Progenitor cell of endocrine pancreas (in vitro differentiated cells): ENCODE measurements around the gene ATP8A2. TPM values are rescaled to one million over a fixed set of nuclear protein-coding genes. Genes with fewer than 3 reads are reported as not detected.

Source experiments
- DNase-seq: peaks from one replicate; pipeline ENCODE4 v3.0.0; 2021; ENCODE audit warnings: low spot score; ENCODE audit not compliant: unreplicated experiment
- H3K27ac Mint-ChIP-seq: 2 replicates; pipeline ENCODE4 v1.8.0; 2021; ENCODE audit warnings: mild to moderate bottlenecking, moderate library complexity, mixed read lengths
- H3K27me3 Mint-ChIP-seq: 2 replicates; pipeline ENCODE4 v1.8.0; 2021; ENCODE audit warnings: mixed read lengths
- H3K36me3 Mint-ChIP-seq: 2 replicates; pipeline ENCODE4 v1.8.0; 2022; ENCODE audit warnings: mixed read lengths; ENCODE audit not compliant: insufficient read depth
- H3K4me1 Mint-ChIP-seq: 2 replicates; pipeline ENCODE4 v1.8.0; 2021; ENCODE audit warnings: low read depth, mixed read lengths
- H3K4me3 Mint-ChIP-seq: 2 replicates; pipeline ENCODE4 v1.8.0; 2021; ENCODE audit warnings: low read depth, mild to moderate bottlenecking, moderate library complexity, mixed read lengths
- H3K9me3 Mint-ChIP-seq: 2 replicates; pipeline ENCODE4 v1.8.0; 2021; ENCODE audit warnings: low read depth, mixed read lengths
- total RNA-seq: library from RNA; stranded (reverse); gene quantifications from 2 replicates; pipeline ENCODE4 v1.2.1, GENCODE V29; 2021
- TF ChIP-seq, protein P1 (sequence below): fragments of 200-600 bp; sonication (generic); IDR thresholded peaks from one replicate; pipeline ENCODE4 v1.5.0; 2021; ENCODE audit warnings: antibody characterized with exemption, mild to moderate bottlenecking; ENCODE audit not compliant: unreplicated experiment

The ATP8A2 gene
- total RNA-seq, 1 donor from 2014 or later, result 0.38 TPM

DNA sequence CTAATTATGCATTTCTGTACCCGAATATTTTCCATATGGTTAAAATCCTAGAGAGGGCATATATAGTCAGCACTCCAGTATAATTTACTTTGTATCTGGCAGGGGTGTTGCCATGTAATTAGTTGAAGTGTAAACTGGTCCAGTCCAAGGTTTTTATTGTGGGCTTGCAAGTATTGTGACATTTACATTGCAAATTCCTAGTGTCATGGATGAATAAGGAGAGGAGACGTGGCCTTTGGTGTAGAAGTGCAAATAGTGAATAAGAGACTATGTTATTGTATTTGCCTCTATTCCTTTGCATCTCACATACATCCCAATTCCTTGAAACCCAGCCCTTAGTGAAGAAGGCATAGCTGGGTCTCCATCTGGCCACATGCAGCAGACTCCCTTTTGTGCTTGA, 330.6 kb downstream of the ATP8A2 start:
- DNase-seq, result no peak
- TF ChIP-seq, protein P1, sequence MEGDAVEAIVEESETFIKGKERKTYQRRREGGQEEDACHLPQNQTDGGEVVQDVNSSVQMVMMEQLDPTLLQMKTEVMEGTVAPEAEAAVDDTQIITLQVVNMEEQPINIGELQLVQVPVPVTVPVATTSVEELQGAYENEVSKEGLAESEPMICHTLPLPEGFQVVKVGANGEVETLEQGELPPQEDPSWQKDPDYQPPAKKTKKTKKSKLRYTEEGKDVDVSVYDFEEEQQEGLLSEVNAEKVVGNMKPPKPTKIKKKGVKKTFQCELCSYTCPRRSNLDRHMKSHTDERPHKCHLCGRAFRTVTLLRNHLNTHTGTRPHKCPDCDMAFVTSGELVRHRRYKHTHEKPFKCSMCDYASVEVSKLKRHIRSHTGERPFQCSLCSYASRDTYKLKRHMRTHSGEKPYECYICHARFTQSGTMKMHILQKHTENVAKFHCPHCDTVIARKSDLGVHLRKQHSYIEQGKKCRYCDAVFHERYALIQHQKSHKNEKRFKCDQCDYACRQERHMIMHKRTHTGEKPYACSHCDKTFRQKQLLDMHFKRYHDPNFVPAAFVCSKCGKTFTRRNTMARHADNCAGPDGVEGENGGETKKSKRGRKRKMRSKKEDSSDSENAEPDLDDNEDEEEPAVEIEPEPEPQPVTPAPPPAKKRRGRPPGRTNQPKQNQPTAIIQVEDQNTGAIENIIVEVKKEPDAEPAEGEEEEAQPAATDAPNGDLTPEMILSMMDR, result no peak
- Mint-ChIP-seq H3K27me3 (no peaks in the 10 kb centered on the region), H3K36me3 (no peaks in the 10 kb centered on the region), H3K9me3 (peaks cover 10% of the 10 kb centered on the region), H3K27ac (no peak overlapping the region), H3K4me1 (peaks cover 17% of the 10 kb centered on the region), H3K4me3 (no peak overlapping the region)

DNA sequence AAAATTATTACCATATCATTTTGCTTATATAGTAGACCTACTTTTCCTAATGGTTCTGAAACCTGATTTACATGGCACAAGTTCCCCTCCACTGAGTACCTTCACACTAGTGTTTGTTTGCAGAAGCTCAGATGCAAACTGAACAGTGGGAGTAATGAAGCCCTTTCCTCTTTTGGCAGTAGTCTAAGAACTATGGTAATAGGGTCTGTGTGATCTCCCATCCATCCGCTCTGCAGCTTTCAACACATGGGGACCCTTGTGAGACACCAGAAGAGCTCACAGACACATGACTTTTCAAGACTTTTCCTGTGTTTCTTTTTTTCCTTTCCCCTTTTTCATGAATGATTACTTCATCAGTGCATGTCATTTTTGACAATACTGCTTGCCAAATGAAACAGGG, 336.0 kb downstream of the ATP8A2 start:
- Mint-ChIP-seq H3K4me3 (no peak overlapping the region), H3K27me3 (peaks cover 3% of the 10 kb centered on the region), H3K9me3 (no peaks in the 10 kb centered on the region), H3K27ac (no peak overlapping the region), H3K36me3 (no peaks in the 10 kb centered on the region), H3K4me1 (peaks cover 30% of the 10 kb centered on the region)
- TF ChIP-seq, protein P1, result no peak
- DNase-seq, result no peak

DNA sequence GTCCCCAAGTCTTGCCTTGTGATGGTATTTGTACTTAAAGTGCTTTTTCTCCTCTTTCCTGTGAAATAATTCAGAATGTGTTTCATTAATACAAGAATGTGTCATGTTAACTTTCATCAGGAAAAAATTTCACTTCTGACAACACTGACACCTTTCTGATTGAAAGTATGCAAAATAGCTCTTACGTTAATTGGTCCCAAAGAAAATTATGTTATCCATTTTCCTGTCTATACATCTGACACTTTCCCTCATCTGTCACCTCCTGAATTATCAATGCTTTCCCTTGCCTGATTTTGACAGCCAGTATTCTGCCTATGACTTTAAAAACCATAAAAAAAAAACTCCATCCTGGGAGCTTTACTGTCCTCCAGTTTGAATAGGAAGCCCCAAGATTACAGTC, 336.5 kb downstream of the ATP8A2 start:
- TF ChIP-seq, protein P1, result no peak
- no peaks in the 10 kb centered on the region for H3K9me3 Mint-ChIP-seq
- no peaks in the 10 kb centered on the region for H3K36me3 Mint-ChIP-seq
- peaks cover 30% of the 10 kb centered on the region for H3K4me1 Mint-ChIP-seq
- DNase-seq, result no peak
- no peak overlapping the region for H3K27ac Mint-ChIP-seq
- peaks cover 7% of the 10 kb centered on the region for H3K27me3 Mint-ChIP-seq
- no peak overlapping the region for H3K4me3 Mint-ChIP-seq

DNA sequence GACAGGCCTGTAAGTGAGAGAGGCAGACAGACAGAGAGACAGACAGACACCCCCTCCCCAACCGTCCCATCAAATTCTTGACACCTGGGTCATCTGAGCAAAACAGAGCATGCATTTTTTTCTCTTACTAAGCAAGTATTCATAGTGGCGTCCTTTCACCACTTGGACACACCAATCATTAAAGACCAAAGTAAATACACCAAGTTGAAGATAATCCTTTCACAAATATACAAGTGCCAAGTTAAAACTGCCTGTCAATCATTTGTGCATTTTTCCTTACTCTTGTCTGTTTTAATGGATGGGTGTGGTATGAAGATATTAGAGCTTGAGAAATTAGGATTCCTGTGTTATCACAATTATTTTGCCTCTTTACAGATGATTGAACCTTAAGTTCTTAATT, 337.3 kb downstream of the ATP8A2 start:
- TF ChIP-seq, protein P1, result no peak
- no peaks in the 10 kb centered on the region for H3K36me3 Mint-ChIP-seq
- peaks cover 29% of the 10 kb centered on the region for H3K4me1 Mint-ChIP-seq
- peak overlapping the region; percentile 9 for H3K27ac Mint-ChIP-seq
- DNase-seq, result no peak
- H3K4me3 Mint-ChIP-seq, result no peak overlapping the region
- no peaks in the 10 kb centered on the region for H3K9me3 Mint-ChIP-seq
- peaks cover 11% of the 10 kb centered on the region for H3K27me3 Mint-ChIP-seq

DNA sequence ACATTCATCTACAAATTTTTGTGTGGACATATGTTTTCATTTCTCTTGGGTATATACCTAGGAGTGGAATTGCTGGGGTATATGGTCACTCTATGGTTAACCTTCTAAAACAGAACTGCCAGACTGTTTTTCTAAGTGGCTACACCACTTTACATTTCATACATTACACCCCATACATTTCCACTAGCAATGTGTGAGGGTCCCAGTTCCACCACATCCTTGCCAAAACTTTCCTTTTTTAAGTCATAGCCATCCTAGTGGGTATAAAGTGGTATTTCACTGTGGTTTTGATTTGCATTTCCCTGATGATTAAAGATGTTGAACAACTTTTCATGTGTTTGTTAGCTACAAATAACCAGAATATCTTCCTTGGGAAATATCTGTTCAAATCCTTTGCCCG, 344.0 kb downstream of the ATP8A2 start:
- Mint-ChIP-seq H3K27ac (no peak overlapping the region), H3K9me3 (peaks cover 9% of the 10 kb centered on the region), H3K36me3 (no peaks in the 10 kb centered on the region), H3K4me3 (no peak overlapping the region), H3K4me1 (peaks cover 10% of the 10 kb centered on the region), H3K27me3 (peaks cover 15% of the 10 kb centered on the region)
- DNase-seq, result no peak
- TF ChIP-seq, protein P1, result no peak
